Activated CD8-positive, alpha-beta memory T cell treated with anti-CD3 and anti-CD28 coated beads, Interleukin-2, amount 50 U/mL, for 24 hours (primary cell): Measurements from ENCODE around the gene CDT1.
"Not testable (repeated sequence)": the region's sequence is repeated elsewhere in the genome, so short reads cannot be mapped to it uniquely, and the experiment has no call there.

Experiments
- DNase-seq: peaks from one replicate; pipeline ENCODE4 v3.0.0-alpha.2; 2020; ENCODE audit errors: extremely low read depth

The CDT1 gene

DNA sequence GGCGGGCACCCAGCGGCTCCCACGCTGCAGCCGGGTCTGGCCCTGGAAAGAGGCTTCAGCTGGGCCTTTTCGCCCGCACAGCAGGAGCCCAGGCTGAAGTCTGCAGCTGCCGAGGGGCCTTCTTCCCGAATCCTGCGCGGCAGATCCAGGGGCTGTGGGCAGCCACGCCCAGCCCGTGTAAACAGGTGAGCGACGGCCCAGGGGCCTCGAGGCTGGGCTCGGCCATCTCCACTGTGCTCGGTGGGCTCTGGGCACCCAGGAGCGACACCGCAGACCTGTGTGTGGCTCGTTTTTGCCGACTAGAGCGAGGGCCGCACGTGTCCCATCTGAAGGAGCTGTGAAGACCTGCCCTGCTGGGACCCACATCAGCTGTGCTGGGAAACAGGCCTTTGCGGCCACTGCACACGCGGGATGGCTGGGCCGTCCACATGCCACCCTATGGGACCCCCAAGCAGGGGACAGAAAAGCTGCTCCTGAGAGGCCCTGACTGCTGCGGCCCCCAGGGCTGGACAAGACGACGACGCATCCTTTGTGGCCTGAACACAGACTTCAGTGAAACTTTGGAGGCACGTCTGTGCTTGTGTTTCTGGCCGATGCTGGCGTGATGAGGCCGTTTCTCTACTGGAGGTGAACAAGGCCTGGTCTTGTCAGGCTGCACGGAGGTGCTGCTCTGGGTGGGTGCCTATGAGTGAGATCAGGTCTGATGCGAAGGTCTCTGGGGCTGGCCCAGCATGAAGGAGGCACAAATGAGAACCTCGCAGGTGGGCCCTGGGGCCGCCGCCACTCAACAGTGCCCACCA lies 13.3 kb downstream of the CDT1 start:
- no peak for DNase-seq

- DNase-seq: no peak
Measured at GRCh38 chr16:88817785-88818574, 14.4 kb downstream of the CDT1 start.

DNA sequence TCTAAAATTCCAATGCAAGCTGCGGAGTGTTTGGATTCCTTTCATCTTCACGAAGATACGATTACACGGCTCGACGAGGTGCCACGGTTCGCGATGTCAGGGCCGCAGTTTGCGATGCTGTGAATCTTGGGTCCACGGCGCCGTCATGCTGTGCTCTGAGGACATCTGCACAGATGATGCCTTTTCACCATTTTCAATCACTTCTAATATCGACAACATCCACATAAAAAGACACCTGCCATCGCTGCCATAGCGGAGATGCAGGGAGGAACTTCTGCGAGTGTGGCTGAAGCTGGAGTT lies 14.9 kb downstream of the CDT1 start:
- DNase-seq: no peak

- DNase-seq: no peak
Measured at GRCh38 chr16:88819126-88819525, 15.5 kb downstream of the CDT1 start.

- no peak for DNase-seq
Measured at GRCh38 chr16:88820385-88821025, 16.9 kb downstream of the CDT1 start.

- DNase-seq: no peak
Measured at GRCh38 chr16:88821168-88821850, 17.7 kb downstream of the CDT1 start.

- DNase-seq: no peak
Measured at GRCh38 chr16:88822281-88823040, 18.9 kb downstream of the CDT1 start.

GRCh38 chr16:88823646-88824045 lies 20.1 kb downstream of the CDT1 start:
- not testable (repeated sequence) for DNase-seq

DNA sequence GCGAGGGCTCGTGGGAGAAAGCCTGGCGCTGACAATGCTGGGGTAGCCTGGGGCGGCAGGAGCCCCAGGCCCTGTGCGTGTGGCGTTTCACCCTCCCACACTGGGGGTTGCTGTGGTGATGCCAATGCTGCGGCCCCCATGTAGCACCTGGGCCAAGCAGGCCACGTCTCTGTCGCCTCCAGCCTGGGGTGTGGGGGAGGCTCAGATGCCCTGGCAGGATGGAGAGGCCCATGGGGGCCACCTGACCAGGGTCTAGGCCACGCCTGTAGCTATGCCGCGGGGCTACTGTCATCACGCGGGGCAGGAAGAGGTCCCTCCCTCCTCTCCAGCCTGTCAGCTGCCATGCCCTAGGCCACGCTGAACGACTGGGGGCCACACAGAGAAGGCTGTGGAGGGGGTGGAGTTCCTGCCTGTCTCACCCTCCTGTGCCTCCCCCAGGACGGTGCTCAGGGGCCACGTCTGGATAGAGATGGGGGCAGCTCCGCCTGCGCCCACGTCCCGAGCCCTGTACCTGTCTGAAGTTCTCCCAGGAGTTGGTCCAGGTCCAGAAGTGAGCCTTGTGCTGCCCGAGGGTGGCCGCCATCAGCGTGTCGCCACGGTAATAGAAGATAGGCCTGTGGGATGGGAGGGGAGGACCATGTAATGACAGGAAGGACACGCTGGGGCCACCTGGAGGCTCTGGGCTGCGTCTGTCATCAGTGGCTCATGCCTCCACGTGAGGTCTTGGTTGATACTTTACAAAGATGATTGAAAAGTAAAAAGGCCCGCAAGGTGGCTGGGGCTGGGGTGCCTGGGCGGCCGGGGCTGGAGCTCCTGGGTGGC lies 20.9 kb downstream of the CDT1 start:
- DNase-seq: no peak

- DNase-seq: no peak
Measured at GRCh38 chr16:88825146-88825545, 21.6 kb downstream of the CDT1 start.

- DNase-seq: no peak
Measured at GRCh38 chr16:88826070-88826840, 22.7 kb downstream of the CDT1 start.

DNA sequence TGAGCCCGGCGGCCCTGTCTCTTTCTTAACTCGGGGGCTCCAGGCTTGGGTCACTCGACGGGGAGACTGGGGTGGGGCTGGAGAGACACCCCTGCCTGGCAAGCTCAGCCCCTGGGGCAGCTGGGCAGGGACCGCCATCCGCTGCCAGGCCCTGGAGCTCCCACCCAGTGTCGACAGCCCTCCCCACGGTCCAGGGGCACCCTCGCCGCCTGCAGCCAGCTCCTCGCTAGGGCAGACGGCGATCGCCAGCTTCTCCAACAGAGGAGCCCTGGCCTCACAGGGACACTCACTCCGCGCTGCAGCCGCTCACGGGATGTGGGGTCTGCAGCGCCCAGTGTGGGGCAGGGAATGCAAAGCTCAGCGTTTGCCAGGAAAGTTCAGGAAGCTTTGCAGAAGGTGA lies 24.1 kb downstream of the CDT1 start:
- DNase-seq: no peak

GRCh38 chr16:88828711-88829110 lies 25.1 kb downstream of the CDT1 start:
- DNase-seq: no peak

GRCh38 chr16:88830258-88830657 lies 26.7 kb downstream of the CDT1 start:
- no peak for DNase-seq

GRCh38 chr16:88830783-88831182 lies 27.2 kb downstream of the CDT1 start:
- no peak for DNase-seq

- no peak for DNase-seq
Measured at GRCh38 chr16:88831838-88832237, 28.2 kb downstream of the CDT1 start.

- DNase-seq: no peak
Measured at GRCh38 chr16:88833086-88833485, 29.5 kb downstream of the CDT1 start.

- DNase-seq: no peak
Measured at GRCh38 chr16:88834670-88835069, 31.1 kb downstream of the CDT1 start.

DNA sequence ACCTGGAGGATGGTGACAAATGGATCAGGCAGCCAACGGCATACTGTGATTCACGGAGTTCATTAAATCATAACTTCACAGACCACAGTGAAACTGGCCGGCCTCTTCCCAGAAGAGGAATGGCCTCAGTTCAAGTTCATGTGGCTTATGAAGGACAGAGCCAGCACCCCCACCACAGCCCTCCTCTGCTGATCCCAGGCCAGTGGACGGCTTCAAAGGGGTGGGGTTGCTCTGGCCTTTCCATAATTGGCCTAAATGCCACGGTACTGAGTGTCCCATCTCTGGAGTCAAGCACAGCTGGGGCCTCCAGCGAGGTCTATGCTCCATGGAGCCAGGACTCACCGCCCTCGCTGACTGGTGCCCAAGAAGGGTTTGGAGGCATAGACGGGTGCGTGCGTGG lies 31.8 kb downstream of the CDT1 start:
- DNase-seq: no peak

- no peak for DNase-seq
Measured at GRCh38 chr16:88835818-88836217, 32.2 kb downstream of the CDT1 start.
